ENCODE data around the gene UPF3A.
"Not testable (repeated sequence)": the region's sequence is repeated elsewhere in the genome, so short reads cannot be mapped to it uniquely, and the experiment has no call there.

Gene UPF3A

DNA sequence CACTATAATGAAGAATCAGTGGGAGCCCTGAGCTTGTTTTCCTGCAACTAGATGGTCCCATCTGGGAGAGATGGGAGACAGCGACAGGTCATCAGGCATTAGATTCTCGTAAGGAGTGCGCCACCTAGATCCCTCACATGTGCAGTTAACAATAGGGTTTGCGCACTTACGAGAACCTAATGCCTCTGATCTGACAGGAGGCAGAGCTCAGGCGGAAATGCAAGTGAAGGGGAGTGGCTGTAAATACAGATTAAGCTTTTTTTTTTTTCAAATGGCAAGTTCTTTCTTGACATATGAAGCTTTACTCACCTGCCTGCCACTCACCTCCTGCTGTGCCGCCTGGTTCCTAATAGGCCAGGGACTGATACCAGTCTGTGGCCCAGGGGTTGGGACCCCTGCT, 32.3 kb upstream of the UPF3A start:
- H3K4me1 Mint-ChIP-seq = no peaks in the 10 kb centered on the region
- no peak overlapping the region for H3K27ac Mint-ChIP-seq
- peaks cover 85% of the 10 kb centered on the region for H3K36me3 Mint-ChIP-seq (ENCODE audit: low read depth)
- no peaks in the 10 kb centered on the region for H3K9me3 Mint-ChIP-seq
- H3K27me3 Mint-ChIP-seq (ENCODE audit: low read depth, poor library complexity) = no peaks in the 10 kb centered on the region
- TF ChIP-seq, protein P1, sequence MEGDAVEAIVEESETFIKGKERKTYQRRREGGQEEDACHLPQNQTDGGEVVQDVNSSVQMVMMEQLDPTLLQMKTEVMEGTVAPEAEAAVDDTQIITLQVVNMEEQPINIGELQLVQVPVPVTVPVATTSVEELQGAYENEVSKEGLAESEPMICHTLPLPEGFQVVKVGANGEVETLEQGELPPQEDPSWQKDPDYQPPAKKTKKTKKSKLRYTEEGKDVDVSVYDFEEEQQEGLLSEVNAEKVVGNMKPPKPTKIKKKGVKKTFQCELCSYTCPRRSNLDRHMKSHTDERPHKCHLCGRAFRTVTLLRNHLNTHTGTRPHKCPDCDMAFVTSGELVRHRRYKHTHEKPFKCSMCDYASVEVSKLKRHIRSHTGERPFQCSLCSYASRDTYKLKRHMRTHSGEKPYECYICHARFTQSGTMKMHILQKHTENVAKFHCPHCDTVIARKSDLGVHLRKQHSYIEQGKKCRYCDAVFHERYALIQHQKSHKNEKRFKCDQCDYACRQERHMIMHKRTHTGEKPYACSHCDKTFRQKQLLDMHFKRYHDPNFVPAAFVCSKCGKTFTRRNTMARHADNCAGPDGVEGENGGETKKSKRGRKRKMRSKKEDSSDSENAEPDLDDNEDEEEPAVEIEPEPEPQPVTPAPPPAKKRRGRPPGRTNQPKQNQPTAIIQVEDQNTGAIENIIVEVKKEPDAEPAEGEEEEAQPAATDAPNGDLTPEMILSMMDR (IDR thresholded peaks at IDR 0.05) = no peak
- H3K4me3 Mint-ChIP-seq = no peak overlapping the region
- DNase-seq = no peak

DNA sequence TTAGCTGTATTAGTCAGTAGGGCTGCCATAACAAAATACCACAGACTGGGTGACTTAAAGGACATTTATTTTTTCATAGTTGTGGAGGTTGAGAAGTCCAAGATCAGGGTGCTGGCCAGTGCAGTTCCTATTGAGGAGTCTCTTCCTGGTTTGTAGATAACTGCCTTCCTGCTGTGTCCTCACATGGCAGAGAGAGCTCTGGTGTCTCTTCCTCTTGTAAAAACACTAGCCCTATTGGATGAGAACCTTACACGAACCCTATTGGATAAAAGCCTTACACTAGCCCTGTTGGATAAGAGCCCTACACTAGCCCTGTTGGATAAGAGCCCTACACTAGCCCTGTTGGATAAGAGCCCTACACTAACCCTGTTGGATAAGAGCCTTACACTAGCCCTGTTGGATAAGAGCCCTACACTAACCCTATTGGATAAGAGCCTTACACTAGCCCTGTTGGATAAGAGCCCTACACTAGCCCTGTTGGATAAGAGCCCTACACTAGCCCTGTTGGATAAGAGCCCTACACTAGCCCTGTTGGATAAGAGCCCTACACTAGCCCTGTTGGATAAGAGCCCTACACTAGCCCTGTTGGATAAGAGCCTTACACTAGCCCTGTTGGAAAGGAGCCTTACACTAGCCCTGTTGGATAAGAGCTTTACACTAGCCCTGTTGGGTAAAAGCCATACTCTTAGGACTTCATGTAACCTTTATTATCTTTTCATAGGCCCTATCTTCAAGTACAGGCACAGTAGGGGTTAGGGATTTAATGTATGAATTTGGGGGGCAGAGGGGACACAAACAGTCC, 29.6 kb upstream of the UPF3A start:
- H3K36me3 Mint-ChIP-seq (ENCODE audit: low read depth) = peaks cover 83% of the 10 kb centered on the region
- H3K27ac Mint-ChIP-seq; H3K4me1 Mint-ChIP-seq; H3K4me3 Mint-ChIP-seq; H3K27me3 Mint-ChIP-seq (ENCODE audit: low read depth, poor library complexity); H3K9me3 Mint-ChIP-seq; DNase-seq: not testable (repeated sequence)

DNA sequence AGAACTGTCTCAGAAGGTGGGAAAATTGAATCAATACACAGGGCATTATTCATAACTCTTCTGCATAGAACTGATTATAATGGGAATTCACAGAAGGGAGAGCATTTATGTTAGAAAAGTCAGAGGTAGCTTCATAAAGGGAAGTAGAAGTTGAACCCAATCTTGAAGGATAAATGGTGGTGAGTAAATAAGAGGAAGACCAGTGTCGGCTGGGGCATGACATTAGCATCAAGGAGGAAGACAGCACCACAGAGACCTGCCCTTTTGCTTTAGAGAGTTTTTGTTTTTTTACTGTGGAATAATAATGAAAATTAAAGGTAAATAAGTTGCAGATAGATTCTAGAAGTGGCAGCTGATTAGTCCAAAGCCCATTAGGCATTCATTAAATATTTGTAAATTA, 24.9 kb upstream of the UPF3A start:
- H3K4me1 Mint-ChIP-seq = peaks cover 27% of the 10 kb centered on the region
- no peak overlapping the region for H3K4me3 Mint-ChIP-seq
- H3K9me3 Mint-ChIP-seq = no peaks in the 10 kb centered on the region
- TF ChIP-seq, protein P1 (IDR thresholded peaks at IDR 0.05) = no peak
- H3K27me3 Mint-ChIP-seq (ENCODE audit: low read depth, poor library complexity) = peaks cover 3% of the 10 kb centered on the region
- no peak for DNase-seq
- peaks cover 82% of the 10 kb centered on the region for H3K36me3 Mint-ChIP-seq (ENCODE audit: low read depth)
- no peak overlapping the region for H3K27ac Mint-ChIP-seq

DNA sequence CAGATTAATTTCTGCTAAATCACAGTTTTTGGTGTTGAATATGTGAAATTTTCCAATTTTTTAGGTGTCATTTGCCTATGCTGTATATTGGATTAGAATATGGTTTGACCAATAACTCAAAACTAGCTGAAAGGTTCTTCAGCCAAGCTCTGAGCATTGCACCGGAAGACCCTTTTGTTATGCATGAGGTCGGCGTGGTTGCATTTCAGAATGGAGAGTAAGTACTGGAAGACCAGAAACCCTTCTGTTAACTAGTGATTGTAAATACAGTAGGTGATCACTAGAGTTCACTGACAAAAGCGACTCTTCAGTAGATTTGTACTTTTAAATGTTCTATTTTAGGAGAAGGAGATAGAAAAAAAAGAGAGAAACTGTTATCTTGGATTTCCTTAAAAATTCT, 24.4 kb upstream of the UPF3A start:
- Mint-ChIP-seq H3K9me3 (no peaks in the 10 kb centered on the region), H3K27me3 (ENCODE audit: low read depth, poor library complexity) (peaks cover 3% of the 10 kb centered on the region), H3K36me3 (ENCODE audit: low read depth) (peaks cover 81% of the 10 kb centered on the region), H3K27ac (peak overlapping the region; percentile 23), H3K4me1 (peaks cover 30% of the 10 kb centered on the region), H3K4me3 (no peak overlapping the region)
- TF ChIP-seq, protein P1 (IDR thresholded peaks at IDR 0.05) = no peak
- DNase-seq = no peak

DNA sequence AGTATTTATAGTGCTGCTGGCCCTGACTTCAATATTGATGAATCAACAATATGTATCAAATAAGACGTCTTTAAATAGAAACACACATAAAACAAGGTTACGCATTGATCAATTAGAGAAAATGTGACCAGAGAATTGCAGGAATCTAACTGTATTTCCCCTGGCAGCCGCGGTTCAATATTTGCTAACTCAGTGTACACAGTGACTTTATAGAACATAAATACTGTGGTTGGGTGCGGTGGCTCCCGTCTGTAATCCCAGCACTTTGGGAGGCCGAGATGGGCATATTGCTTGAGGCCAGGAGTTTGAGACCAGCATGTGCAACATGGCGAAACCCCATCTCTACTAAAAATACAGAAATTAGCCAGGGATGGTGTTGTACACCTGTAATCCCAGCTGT, 22.8 kb upstream of the UPF3A start:
- Mint-ChIP-seq H3K4me1 (peaks cover 30% of the 10 kb centered on the region), H3K27me3 (ENCODE audit: low read depth, poor library complexity) (peaks cover 3% of the 10 kb centered on the region), H3K9me3 (no peaks in the 10 kb centered on the region), H3K27ac (no peak overlapping the region), H3K36me3 (ENCODE audit: low read depth) (peaks cover 79% of the 10 kb centered on the region), H3K4me3 (no peak overlapping the region)
- no peak for DNase-seq
- TF ChIP-seq, protein P1 (IDR thresholded peaks at IDR 0.05) = no peak

DNA sequence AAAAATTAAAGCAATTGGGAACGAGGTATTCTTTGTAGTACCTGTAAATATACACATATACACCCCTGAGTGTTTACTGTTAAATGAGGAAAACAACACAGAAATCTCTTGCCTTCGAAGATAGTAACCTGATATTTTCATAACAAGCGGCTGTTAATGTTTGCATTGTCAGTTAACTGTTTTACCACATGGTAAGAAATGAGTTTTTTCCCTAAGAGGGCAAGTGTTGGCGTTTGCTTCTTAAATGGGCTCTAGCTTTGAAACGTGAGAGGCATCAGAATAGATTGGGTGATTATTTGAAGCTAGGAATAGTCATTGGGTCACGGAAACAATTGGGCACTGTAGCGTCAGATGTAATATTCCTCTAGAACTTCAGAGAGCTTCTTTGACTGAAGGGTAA, 22.0 kb upstream of the UPF3A start:
- H3K4me1 Mint-ChIP-seq = peaks cover 30% of the 10 kb centered on the region
- H3K4me3 Mint-ChIP-seq = no peak overlapping the region
- H3K36me3 Mint-ChIP-seq (ENCODE audit: low read depth) = peaks cover 77% of the 10 kb centered on the region
- TF ChIP-seq, protein P1 (IDR thresholded peaks at IDR 0.05) = no peak
- no peak for DNase-seq
- H3K9me3 Mint-ChIP-seq = no peaks in the 10 kb centered on the region
- H3K27me3 Mint-ChIP-seq (ENCODE audit: low read depth, poor library complexity) = peaks cover 3% of the 10 kb centered on the region
- H3K27ac Mint-ChIP-seq = no peak overlapping the region

Measured in nephron progenitor cell (in vitro differentiated cells).